HG02588 (cell line): Measurements from ENCODE around the gene NET1.
"Not testable (repeated sequence)": the region's sequence is repeated elsewhere in the genome, so short reads cannot be mapped to it uniquely, and the experiment has no call there.

Source experiments
- ATAC-seq: cut with Tn5 transposase; IDR thresholded peaks from one replicate; pipeline ENCODE4 v1.9.1; 2021; ENCODE audit warnings: mild to moderate bottlenecking, moderate library complexity; ENCODE audit not compliant: unreplicated experiment

NET1 gene

GRCh38 chr10:5396556-5397300 lies 15.6 kb upstream of the NET1 start:
- no peak for ATAC-seq

GRCh38 chr10:5399332-5399731 lies 13.0 kb upstream of the NET1 start:
- ATAC-seq: no peak

GRCh38 chr10:5400468-5401240 lies 11.7 kb upstream of the NET1 start:
- ATAC-seq: no peak

- no peak for ATAC-seq
These were observed 9.6 kb upstream of the NET1 start for GRCh38 chr10:5402798-5403197.

- no peak for ATAC-seq
These were observed 7.9 kb upstream of the NET1 start, which contains the start of gene TUBAL3 for GRCh38 chr10:5404208-5405041. TSS of gene TUBAL3 (minus strand) at chr10:5404828. CDS start at chr10:5404792, 36 bp downstream.

GRCh38 chr10:5406918-5407317 lies 5.4 kb upstream of the NET1 start:
- no peak for ATAC-seq

GRCh38 chr10:5410787-5411186 lies 1.6 kb upstream of the NET1 start:
- not testable (repeated sequence) for ATAC-seq

- no peak for ATAC-seq
These were observed 448 bp upstream of the NET1 start for GRCh38 chr10:5411941-5412276.

GRCh38 chr10:5413012-5413938 lies 918 bp downstream of the NET1 start:
- no peak for ATAC-seq

- no peak for ATAC-seq
These were observed 4.6 kb downstream of the NET1 start for GRCh38 chr10:5416981-5417380.

GRCh38 chr10:5418584-5418983 lies 6.2 kb downstream of the NET1 start:
- no peak for ATAC-seq

- no peak for ATAC-seq
These were observed 7.2 kb downstream of the NET1 start for GRCh38 chr10:5419466-5420094.

GRCh38 chr10:5423771-5424170 lies 11.4 kb downstream of the NET1 start:
- ATAC-seq: no peak

- no peak for ATAC-seq
These were observed 12.4 kb downstream of the NET1 start for GRCh38 chr10:5424751-5425150.

- ATAC-seq: no peak
These were observed 15.8 kb downstream of the NET1 start for GRCh38 chr10:5428133-5428532.

- no peak for ATAC-seq
These were observed 20.8 kb downstream of the NET1 start for GRCh38 chr10:5433182-5433581.

- ATAC-seq: no peak
These were observed 21.8 kb downstream of the NET1 start for GRCh38 chr10:5434017-5434753.

- no peak for ATAC-seq
These were observed 23.0 kb downstream of the NET1 start for GRCh38 chr10:5435328-5435727.

GRCh38 chr10:5440206-5440605 lies 27.8 kb downstream of the NET1 start:
- ATAC-seq: no peak
